HG02870 (cell line): ENCODE results near the gene SKOR1.
A peak's percentile ranks its signal among the peaks of the same experiment; 100 is the strongest.

Experiments used
- ATAC-seq: cut with Tn5 transposase; IDR thresholded peaks from one replicate; pipeline ENCODE4 v1.9.1; 2021; ENCODE audit warnings: mild to moderate bottlenecking, moderate library complexity; ENCODE audit not compliant: unreplicated experiment

Gene SKOR1

GRCh38 chr15:67845974-67846373 is 20.7 kb downstream of the SKOR1 start:
- no peak for ATAC-seq

DNA sequence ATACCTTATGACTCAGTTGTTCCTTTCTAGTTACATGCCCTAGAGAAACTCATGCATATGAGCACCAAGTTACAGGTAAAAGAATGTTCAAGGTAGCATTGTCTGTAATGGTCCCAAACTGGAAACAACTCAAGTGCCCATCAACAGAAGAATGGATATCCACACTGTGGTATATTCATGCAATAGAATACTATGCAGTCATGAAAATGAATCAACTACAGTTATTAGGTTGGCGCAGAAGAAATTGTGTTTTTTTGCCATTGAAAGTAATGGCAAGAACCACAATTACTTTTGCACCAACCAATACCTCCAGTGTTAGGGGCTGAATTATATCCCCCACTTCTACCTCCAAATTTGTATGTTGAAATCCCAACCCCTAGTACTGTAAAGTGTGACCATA is 24.2 kb downstream of the SKOR1 start:
- ATAC-seq: no peak

DNA sequence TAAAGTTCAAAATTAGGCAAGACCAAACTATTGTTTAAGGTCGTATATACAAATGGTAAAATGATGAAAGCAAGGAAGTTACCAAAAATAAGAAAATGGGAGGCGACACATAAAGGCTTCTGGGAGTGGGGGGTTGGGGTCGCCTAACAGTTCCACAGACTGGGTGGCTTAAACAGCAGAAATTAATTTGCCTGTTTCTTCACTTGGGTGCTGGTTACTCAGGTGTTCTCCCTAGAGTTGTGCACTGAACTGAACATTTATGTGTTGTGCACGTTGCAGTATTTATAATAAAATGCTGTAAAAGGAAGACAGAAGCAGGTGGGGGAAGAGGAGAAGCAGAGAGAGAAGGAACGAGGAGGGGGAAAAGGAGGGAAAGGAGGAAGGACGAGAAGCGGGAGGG is 25.0 kb downstream of the SKOR1 start:
- ATAC-seq: no peak

DNA sequence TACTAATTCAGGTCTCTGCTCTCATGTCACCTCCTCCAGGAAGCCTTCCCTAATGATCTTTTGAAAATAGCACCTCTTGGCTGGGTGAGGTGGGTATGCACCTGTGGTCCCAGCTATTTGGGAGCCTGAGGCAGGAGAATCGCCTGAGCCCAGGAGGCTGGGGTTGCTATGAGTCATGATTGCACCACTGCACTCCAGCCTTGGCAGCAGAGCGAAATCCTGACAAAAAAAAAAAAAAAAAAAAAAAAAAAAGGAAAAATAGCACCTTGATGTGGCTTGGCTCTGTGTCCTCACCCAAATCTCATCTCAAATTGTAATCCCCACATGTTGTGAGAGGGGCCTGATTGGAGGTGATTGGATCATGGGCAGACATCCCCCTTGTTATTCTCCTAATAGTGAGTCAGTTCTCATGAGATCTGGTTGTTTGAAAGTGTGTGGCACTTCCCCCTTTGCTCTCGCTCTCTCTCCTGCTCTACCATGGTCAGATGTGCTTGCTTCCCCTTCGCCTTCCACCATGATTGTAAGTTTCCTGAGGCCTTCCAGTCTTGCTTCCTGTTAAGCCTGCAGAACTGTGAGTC is 25.8 kb downstream of the SKOR1 start:
- ATAC-seq: no peak

GRCh38 chr15:67852418-67852817 is 27.1 kb downstream of the SKOR1 start:
- no peak for ATAC-seq

GRCh38 chr15:67853454-67853853 is 28.1 kb downstream of the SKOR1 start:
- no peak for ATAC-seq

GRCh38 chr15:67854358-67854757 is 29.0 kb downstream of the SKOR1 start:
- ATAC-seq: no peak

- no peak for ATAC-seq
These were observed 30.5 kb downstream of the SKOR1 start for GRCh38 chr15:67855842-67856241.

DNA sequence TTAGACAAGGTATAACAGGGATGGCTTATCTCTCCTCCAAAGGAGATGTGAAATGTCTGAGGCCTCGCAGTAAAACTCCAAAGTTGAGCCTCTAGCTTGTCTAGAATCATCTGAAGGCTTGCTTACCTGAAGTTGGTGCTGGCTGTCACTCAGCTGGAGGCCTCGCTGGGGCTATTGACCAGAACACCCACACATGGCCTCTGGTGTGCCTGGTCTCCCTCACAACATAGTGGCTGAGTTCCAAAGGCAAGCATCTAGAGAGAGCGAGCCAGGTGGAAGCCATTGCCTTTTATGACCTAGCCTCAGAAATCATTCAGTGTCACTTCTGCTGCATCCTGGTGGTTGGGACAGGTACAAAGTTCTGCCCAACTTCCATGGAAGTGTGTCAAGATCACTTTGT is 31.9 kb downstream of the SKOR1 start:
- ATAC-seq: no peak

- no peak for ATAC-seq
These were observed 34.1 kb downstream of the SKOR1 start for GRCh38 chr15:67859331-67859946.

- ATAC-seq: no peak
These were observed 36.7 kb downstream of the SKOR1 start for GRCh38 chr15:67861983-67862382.

- peak; percentile 45 for ATAC-seq
These were observed 37.6 kb downstream of the SKOR1 start for GRCh38 chr15:67862750-67863441.

DNA sequence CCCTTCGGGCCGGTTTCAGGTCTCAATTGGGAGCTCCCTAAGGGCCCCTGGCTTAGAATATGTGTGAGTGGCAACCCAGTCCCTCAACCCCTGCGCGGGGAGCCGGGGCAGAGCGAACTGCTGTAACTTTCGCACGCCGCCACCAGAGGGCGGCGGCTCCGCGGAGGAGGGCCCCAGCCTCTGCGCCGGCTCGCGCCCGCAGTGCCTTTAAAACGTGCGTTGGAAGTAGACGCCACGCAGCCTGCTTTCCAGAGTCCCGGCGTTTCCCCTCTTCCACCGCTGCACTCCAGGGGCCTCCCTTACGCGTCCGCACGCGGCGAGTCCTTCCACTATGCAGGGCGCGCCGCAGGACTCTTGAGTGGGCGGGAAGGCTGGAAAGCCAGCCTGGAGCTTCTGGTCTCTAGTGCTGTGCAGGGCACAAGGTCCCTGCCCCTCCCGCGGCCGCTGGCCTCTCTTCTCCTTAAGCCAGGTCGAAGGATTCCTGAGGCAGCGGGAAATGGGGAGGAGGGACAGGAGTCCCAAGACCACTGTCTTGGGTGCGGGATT is 38.2 kb downstream of the SKOR1 start:
- peak; percentile 63 for ATAC-seq

GRCh38 chr15:67865331-67865730 is 40.0 kb downstream of the SKOR1 start:
- ATAC-seq: no peak

DNA sequence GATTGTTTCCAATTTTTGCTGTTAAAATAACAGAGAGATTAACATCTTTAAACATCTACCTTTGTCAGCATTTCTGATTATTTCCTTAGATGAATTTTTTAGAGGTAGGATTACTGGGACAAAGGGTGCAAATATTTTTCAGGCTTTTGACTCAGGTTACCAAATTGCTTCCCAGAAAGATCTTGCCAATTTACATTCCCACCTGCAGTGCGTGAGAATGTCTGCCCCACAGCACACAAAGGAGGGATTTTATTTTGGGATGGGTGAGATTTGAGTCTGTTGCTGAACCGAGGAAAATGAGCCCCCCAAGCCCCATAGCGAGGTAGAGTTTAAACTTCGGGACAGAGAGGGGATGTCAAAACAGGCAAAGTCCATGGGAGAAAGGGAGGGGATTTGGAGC is 40.5 kb downstream of the SKOR1 start:
- ATAC-seq: no peak

GRCh38 chr15:67869701-67870100 is 44.4 kb downstream of the SKOR1 start:
- ATAC-seq: no peak

- no peak for ATAC-seq
These were observed 45.6 kb downstream of the SKOR1 start for GRCh38 chr15:67870868-67871408.

GRCh38 chr15:67873777-67874176 is 48.5 kb downstream of the SKOR1 start:
- no peak for ATAC-seq

- no peak for ATAC-seq
These were observed 53.5 kb downstream of the SKOR1 start for GRCh38 chr15:67878712-67879206.

- ATAC-seq: no peak
These were observed 54.3 kb downstream of the SKOR1 start for GRCh38 chr15:67879440-67880129.

DNA sequence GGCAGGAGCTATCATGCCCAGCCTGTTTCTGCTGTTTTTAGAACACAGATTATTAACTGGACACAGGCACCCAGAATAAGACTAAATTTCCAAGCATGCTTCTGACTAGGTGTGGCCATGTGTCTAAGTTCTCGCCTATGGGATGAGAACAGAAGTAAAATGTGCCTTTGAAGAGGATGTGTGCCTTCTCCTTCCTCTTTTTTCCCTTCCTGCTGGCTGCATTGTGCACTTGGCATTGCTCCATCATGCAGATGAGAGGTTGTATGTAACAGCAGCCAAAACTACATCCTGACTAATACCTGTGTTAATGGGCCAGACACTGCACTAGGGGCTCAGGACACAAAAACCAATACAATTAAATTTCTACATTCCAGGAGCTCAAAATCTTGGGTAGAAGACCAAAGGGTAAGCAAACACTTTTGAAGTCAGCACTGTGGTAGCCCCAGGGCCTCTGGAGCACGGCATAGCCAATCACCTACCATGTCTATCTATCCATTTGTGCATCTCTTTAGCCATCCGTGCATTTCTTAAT is 55.4 kb downstream of the SKOR1 start:
- ATAC-seq: no peak
